Measurements from ENCODE around the gene SPATA21.

GRCh38 chr1:16351456-16351993, 85.7 kb downstream of the SPATA21 start:
- no peak for TF ChIP-seq CTCF (IDR thresholded peaks at IDR 0.05; ENCODE audit: borderline replicate concordance, extremely low read depth, low read length, poor library complexity, severe bottlenecking)
- TF ChIP-seq EZH2 (IDR thresholded peaks at IDR 0.05; ENCODE audit: borderline replicate concordance, low read depth, low read length, severe bottlenecking): no peak

All from DND-41 (cell line).